Measurements from ENCODE around the gene SDSL. TPM values are rescaled to one million over a fixed set of nuclear protein-coding genes. Genes with fewer than 3 reads are reported as not detected.

The SDSL gene
- total RNA-seq, 1 experiment from 2014 or later = 0.46 TPM

DNA sequence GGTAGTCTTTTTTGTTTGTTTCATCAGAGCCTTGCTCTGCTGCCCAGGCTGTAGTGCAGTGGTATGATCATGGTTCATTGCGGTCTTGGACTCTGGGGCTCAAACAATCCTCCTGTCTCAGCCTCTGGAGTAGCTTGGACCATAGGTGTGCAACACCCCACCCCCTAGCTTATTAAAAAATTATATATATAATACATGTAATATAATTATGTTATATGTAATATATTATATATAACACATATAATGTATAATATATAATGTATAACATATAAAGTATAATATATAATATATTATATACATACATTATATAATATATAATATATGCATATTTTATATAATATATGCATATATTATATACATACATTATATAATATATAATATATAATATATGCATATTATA, 27.7 kb downstream of the SDSL start:
- H3K36me3 Mint-ChIP-seq (ENCODE audit: insufficient read depth in 1 of 3, low read depth in 3 of 3) = no peaks in the 10 kb centered on the region; a peak in 2 of 7 replicates
- Histone ChIP-seq H3T11ph (ENCODE audit: low read length) (no peak overlapping the region), H3K56ac (ENCODE audit: insufficient read length, low read depth, low read length) (no peak overlapping the region), H3K23me2 (ENCODE audit: insufficient read length, low read depth, low read length, poor library complexity, severe bottlenecking) (no peaks in the 10 kb centered on the region), H3K4ac (ENCODE audit: low read depth, low read length) (no peak overlapping the region), H3K9me3 (ENCODE audit: control insufficient read depth, low read depth, low read length) (no peaks in the 10 kb centered on the region), H2BK120ac (ENCODE audit: low read depth, low read length, poor library complexity, severe bottlenecking) (no peak overlapping the region), H2BK12ac (ENCODE audit: insufficient read length, low read depth, low read length) (no peak overlapping the region), H2BK20ac (ENCODE audit: low read depth, low read length, poor library complexity, severe bottlenecking) (no peak overlapping the region), H3K79me2 (ENCODE audit: insufficient read depth, low read length) (no peaks in the 10 kb centered on the region), H4K8ac (replicated peaks; ENCODE audit: insufficient read length, low read depth, low read length) (no peak overlapping the region), H3K14ac (ENCODE audit: insufficient read depth, low read length) (no peak overlapping the region), H3K79me1 (ENCODE audit: insufficient read depth, low read depth, low read length, poor library complexity, severe bottlenecking) (no peaks in the 10 kb centered on the region), H3K27me3 (ENCODE audit: insufficient read depth, low read length) (no peaks in the 10 kb centered on the region), H3K4me1 (ENCODE audit: insufficient read depth, low read length) (0 out of 2 replicates have a peak, but pooled peaks cover 2% of the 10 kb centered on the region), H4K91ac (ENCODE audit: insufficient read length, low read depth, low read length) (no peak overlapping the region), H3K23ac (ENCODE audit: insufficient read length, low read depth, low read length) (no peak overlapping the region), H3K9ac (ENCODE audit: extremely low read depth, insufficient read length, low read length) (no peak overlapping the region), H3K4me2 (ENCODE audit: insufficient read depth, insufficient read length, low read length) (no peak overlapping the region), H2AFZ (ENCODE audit: low read length) (no peak overlapping the region), H4K20me1 (ENCODE audit: control insufficient read depth, insufficient read depth, insufficient read length) (no peaks in the 10 kb centered on the region), H2AK5ac (ENCODE audit: insufficient read length, low read length) (no peak overlapping the region), H3K27ac (ENCODE audit: insufficient read length, low read depth, low read length) (no peak overlapping the region), H2BK5ac (ENCODE audit: insufficient read length, low read length) (no peak overlapping the region), H3K18ac (ENCODE audit: insufficient read length, low read depth, low read length) (no peak overlapping the region), H2BK15ac (ENCODE audit: low read depth, low read length) (no peak overlapping the region), H4K5ac (ENCODE audit: insufficient read length, low read depth, low read length) (no peak overlapping the region)
- H3K9me3 Mint-ChIP-seq = no peaks in the 10 kb centered on the region; a peak in 2 of 5 replicates
- WGBS (ENCODE audit: extremely low coverage, insufficient read length, low lambda C conversion rate) = no CpG with 5 or more reads among the region's 1 CpG
- no peak for DNase-seq
- no peak overlapping the region for H3K27ac Mint-ChIP-seq
- peaks cover 30% of the 10 kb centered on the region for H3K27me3 Mint-ChIP-seq (ENCODE audit: low read depth)
- TF ChIP-seq, protein P1, sequence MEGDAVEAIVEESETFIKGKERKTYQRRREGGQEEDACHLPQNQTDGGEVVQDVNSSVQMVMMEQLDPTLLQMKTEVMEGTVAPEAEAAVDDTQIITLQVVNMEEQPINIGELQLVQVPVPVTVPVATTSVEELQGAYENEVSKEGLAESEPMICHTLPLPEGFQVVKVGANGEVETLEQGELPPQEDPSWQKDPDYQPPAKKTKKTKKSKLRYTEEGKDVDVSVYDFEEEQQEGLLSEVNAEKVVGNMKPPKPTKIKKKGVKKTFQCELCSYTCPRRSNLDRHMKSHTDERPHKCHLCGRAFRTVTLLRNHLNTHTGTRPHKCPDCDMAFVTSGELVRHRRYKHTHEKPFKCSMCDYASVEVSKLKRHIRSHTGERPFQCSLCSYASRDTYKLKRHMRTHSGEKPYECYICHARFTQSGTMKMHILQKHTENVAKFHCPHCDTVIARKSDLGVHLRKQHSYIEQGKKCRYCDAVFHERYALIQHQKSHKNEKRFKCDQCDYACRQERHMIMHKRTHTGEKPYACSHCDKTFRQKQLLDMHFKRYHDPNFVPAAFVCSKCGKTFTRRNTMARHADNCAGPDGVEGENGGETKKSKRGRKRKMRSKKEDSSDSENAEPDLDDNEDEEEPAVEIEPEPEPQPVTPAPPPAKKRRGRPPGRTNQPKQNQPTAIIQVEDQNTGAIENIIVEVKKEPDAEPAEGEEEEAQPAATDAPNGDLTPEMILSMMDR (conservative IDR thresholded peaks at IDR 0.05) = no peak
- no peak overlapping the region for H3K4me3 Mint-ChIP-seq
- peaks cover 0 to 5% of the 10 kb centered on the region in 2 experiments; a peak in 1 of 4 replicates for H3K4me1 Mint-ChIP-seq
